IPS DF 4.7 (cell line): ENCODE data around the gene AKT1.

Experiments
- DNase-seq: peaks from one replicate; pipeline ENCODE4 v3.0.0-alpha.2; 2013; ENCODE audit warnings: low spot score; ENCODE audit errors: extremely low read depth

The AKT1 gene

DNA sequence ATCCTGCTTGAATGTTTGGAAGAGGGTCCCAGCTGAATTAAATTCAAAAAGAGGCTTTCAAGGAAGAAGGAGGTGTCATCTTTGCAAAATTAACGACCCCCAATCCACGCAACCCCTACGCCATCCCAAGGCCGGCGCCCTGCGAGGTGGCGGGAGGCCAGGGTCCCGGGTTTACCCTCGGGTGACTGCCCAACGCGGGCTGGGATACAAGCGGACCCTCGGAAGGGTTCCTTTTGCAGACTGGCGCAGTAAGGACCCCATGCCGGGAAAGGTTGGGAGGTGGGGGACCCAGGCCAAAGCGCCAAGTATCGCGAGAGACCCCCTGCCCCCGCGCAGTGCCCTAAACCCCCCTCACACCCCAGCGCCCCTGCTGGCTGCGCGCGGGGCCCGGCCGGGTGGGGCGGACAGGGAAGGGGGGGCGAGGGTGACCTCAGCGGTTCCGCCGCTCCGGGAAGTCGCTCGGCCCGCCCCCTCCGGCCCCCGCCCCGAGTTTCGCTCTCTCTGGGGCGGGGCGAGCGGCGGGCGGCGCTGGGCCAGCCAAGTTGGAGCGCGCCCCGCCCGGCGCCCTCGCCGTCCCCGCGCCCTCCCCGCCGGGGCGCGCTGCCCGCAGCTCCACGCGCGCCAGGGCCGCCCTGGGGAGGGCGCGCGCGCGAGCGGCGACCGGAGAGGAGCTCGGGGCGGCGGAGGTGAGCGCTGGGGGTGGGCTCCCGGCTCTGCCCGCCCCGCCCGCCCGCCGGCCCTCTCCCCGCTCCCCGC is 4.6 kb upstream of the AKT1 start:
- DNase-seq: no peak

DNA sequence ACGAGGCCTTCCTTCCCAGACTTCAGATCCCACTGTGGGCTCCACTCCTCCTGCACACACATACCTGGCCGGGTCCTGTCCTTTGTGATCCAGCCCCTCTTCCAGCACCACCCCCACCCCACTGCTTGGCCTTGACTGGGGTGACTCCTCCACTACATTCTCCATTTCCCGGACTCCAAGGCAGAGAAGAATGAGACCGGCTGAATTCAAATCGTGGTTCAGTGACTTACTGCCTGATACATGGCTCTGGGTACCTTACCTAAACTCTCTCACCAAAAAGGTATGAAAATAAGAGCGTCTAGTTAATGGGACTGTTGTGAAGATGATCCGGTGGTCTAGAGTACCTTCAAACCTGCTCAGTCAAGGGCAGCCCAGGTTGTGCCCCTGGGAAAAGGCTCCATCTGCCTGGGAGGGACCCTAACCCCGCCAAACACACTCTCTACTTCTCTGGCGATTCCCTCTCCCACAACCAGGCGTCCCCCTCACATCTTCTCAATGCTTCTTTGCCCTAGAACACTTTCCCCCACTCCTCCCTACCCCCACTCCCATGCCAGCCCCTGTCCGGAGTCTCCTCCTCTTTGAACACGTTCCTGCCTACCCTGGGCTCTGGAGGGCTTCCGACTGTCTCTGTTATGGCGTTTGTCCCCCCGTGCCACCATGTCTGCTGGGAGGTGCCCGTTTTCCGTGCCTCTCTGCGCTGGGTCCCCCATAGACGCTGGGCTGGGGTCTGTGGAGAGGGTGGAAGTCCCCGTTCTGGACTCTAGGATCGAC is 3.9 kb upstream of the AKT1 start:
- no peak for DNase-seq

DNA sequence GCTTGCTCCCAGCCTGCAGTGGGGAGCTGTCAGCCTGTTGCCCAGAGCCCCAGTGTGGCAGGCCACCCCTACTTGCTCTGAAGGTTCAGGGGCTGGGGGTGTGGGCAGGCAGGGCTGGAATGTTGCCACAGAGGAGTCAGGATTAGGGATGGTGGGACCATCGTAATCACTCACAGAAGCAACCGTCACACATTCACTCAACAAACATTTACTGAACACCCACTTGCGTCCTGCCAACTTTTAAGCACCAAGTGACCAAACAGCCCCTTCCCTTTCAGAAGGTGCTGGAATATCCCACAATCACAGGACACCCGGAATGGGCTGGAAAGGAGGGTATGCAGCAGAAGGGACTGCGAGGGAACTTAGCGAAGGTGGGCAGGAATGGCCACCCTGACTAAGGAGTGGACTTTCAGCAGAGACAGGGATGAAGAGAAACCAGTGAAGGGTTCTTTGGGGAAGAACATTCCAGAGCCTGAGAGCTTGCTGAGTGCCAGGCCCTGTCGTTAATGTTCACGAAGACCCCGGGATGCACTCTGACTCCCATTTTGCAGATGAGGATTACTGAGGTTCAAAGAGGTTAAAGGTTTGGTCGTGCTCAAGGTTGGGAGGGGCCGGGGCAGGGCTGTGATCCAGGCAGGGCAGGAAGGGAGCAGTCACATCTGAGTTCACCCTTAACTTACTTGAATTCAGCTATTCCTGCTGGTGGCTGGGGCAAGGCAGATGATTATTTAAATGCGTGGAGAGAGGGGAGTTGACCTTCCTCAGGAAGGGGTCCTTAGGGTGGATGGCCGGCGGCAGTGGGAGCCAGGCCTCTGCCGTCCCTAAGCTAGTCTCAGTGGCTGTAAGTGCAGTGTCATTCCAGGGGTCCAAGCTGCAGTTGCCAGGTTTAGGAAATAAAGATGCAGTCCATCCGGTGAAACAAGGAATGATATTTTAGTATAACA is 3.0 kb upstream of the AKT1 start:
- DNase-seq: no peak

DNA sequence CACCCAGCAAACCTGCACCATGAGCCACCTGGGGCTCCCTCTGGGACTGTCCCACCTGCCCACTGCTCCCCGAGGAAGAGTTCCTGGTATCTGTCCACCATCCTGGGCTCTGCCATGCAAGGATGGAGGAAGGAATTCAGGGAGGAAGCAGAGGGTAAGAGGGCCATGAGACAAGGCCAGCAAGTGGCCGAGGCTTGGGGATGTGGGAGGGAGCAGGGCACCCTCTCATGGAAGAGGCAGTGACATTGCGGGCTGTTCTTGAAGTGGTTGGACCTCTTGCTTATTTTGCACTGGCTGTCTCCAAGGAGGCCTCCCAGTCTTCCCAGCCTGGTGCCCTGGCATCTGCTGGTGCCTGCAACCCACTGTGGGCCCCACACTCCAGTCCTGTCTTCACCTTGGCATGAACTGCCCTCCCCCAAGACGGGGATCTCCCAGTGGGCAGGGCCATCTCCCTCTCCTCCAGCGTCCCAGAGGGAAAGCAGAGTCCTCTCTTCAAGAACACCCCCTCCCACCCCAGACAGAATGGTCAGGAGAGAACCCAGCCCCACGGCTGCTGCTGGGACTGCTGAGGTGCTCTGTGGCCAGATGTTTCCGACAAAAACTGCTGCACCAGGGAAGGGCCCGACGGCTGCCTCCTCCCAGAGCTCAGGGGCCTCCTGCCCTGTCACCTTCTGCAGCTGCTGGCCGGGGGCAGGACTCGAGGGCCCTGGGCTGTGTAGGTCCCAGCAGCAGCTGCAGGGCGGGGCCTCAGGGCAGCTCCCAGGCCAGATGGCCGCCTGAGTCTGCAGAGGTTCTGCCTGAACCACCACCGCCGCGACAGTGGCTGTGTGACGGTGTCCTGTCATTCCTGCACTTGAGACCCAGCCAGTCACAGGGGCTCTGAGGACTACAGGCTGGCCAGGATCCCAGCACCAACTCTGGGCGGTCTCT is 1.8 kb upstream of the AKT1 start:
- DNase-seq: no peak

DNA sequence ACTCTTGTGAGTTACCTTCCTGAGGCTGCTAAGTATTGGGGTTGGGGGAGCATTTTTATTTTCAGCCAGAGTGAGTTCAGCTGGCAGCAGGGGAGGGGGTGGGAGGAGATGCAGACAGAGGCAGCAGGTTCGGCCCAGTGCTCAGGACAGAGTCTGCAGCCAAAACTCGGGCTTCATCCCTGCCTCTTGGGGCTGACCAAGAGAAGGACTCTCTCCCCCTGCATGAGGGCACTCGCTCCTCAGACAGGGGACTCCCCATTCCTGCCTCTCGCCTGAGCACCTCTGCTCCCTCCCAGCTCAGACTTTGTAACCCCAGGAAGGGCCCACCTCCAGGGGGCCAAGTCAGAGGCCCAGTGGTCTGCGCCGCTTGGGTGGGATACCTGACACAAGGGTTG is 1.1 kb upstream of the AKT1 start:
- DNase-seq: no peak

DNA sequence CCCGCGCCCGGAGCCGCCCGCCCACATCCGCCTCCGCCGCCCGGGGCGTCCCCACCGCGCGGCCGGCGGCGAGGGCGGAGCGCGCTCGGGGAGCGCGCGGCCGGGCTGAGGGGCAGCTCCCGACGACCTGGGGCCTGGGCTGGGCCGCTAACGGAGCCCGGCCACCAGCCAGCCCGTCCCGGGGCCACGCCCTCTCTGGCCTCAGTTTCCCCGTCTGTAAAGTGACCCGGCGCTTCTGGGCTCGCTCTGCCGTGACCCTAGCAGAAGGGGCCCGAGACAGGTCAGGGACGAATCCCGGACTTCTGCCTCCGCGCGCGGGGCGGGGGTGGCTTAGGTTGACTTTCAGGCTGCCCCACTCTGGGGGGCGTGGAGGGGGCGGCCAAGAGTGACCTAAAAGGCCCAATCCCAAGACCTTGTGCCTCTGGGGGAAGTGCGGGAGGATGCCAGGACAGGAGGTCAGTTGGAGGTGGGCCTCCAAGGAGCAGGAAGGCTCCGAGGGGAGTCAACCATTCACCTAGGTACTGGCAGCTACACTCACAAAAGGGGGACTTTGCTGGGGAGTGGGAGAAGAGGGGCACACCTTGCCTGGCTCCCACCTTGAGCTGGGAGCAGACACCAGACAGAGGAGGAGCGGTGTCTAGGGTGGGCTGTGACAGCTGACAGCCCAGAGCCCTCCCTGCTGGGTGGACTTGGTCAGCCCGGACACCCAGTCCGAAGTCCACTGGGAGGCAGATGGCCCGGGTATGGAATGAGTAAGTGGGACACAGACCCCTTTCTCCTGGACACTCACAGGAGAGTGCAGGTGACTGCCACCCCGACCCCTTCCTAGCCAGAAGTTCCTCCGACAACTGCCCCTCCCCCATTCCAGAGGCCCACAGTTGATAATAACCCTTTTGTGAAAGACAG is 486 bp upstream of the AKT1 start:
- DNase-seq: no peak

DNA sequence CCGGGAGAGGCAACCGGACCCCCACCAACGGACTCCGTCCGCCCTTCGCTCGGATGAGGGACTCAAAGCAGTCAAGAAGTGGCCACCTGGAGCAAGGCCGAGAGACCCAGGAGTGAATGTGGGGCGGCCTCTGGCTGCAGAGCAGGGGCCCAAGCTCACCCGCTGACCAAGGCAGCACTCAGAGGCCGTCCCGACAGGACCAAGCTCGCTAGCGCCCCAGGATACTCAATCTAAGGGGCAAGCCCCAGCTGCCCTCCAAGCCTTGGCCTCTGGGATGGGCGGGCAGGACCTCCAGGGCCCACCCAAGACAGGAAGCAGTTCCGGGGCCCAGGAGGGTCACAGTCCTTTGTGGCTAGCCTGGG is 936 bp downstream of the AKT1 start:
- no peak for DNase-seq

DNA sequence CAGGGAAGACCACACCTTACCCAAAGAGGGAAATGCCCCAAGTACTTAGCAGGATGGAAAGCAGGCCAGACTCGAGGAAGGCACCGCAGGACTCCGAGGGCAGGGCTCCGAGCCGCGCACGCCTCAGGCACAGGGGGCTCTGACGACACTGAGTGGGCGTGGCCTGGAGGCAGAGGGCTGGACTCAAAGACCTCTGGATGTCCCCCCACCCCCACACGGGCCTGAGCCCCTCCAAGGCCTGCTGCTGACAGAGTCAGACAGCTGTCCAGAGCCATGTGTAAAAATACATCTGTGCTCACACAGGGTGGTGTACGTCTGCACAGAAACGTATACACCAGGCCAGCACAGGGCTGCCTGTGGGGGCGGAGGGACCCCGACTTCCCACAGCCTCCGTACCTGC is 1.4 kb downstream of the AKT1 start:
- peak; percentile 58 for DNase-seq

DNA sequence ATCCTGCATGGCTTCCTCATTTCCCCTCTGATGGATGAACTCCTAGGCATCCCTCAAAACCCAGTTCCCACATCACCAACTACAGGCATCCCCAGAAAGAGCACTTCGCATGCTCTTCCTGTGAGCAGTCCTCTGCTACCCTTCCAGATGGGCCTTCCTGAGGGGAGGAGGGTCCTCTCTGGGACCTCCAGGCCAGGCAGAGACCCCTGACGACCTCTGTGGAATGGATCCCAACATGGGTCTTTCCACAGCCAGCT is 1.9 kb downstream of the AKT1 start:
- DNase-seq: no peak

DNA sequence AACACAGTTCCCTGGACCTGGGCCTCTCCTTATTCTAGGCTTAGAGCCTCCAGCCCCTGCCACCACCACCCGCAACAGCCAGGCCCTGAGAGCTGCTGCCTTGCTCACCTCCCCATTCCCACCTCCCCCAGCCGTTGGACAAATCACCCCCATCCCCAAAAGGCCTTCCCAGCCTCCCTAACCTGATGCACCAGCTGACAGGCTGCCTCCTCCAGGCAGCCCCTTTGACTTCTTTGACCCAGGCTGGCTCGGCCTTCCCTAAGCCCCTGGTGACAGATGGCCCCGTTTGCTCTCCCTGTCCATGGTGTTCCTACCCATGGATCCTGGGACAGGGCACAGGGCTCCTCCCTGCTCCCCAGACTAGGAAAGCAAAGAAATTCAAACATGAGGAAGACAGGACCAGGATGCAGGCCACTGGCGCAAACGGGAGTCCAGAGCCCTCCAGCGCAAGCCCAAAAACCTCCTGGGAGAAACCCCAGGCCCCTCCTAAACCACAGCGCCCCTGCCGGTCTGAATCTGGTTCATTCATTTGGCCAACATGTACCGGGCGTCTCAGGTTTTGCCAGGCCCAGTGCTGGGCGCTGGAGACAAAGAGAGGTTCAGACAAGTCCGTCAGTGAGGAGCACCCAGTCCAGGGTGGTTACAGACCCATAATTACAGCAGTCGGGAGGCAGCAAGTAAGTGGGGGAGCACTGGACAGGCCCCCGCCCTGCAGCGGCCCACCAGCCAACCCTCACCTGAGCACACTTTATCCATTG is 2.4 kb downstream of the AKT1 start:
- DNase-seq: no peak

DNA sequence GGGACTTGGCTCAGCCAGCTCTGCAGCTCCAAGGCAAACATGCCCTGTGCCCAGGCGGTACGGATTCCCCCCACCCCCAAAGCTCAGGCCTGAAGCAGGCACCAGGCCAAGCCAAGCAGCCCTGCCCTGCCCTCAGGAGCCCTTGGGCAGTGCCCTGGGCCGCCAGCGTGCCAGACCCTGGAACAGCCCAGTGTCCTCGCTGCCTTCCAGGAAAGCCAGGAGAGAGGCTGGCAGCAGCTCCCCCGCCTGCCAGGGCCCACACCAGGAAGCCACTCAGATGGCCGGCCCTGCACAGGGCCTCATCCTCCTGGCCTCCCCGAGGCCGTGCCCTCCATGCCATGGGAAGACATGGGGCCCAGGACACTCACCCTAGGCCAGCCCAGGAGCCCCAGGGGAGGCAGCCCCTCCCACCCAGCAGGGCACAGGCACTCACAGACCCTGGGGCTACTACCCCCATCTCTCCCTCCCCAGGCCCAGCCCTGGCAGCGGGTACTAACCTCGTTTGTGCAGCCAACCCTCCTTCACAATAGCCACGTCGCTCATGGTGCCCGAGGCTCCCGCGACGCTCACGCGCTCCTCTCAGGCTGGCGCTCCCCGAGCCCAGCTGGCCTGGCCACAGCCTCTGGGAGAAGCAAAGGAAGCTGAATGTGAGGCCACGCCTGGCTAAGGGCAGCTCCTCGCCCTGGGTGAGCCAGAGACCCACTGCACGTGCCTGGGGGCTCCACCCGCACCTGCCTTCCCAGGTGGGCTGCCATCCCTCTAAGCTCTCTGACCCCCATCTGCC is 3.3 kb downstream of the AKT1 start:
- no peak for DNase-seq

DNA sequence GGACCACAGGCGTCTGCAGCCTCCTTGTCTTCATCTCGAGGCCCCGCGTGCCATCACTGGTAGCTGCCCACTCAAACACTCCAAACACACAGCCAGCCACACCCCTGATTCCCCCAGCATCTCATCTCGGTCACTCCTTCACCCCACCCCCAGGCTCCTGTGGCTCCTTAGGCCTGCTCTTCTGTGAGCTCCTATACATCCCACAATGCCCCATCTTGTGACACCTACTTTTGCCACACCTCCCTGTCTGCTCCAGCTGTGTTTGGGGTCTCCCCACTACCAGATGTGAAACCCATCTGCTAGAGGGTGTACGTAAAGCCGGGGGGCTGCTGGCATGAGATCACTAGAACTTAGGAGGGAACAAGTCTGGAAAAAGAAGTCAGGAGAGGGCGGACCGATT is 4.1 kb downstream of the AKT1 start:
- DNase-seq: no peak

DNA sequence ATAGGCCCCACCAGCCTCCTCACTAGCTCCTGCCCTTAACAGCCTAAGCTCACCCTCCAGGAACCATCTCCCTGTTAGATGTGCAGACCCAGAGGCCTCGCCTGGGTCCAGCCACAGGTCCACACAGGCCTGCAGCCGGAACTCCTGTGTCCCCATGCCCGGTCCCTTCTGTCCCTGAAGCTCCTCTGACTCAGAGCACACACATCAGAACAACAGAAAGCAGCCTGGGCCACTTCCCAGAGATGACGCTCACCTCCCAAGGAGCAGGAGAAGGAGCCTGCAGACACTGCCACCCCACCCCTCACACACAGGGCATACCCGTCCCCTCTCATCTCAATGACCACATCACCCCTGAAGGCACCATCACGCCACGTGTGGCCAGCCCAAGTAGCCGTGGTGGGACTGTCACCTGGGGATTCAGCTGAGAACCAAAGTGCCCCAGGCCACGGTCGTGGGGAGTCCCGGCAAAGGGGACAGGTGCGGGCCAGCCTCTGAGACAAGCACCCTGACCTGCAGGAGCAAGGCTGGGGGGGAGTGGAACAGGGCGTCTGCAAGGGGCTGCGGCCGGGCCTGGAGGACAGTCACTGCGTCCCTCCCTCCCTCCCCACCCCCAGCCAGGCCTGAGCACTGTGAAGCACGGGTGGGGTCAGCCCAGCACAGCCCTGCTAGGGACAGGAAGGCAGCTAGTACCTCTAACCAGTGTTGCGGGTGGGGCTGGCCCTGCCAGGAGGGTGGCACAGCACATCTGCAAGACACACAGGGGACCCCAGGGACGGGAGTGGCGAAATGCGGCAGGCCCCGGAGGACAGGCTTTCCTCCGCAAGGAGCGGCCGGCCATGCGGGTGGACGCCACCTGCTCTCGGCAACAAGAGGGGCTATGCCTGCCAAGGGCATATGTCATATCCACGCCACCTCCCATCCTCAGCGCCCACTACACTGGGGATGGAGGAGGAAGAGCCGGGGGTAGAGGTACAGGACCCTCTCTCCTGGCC is 5.5 kb downstream of the AKT1 start:
- no peak for DNase-seq

DNA sequence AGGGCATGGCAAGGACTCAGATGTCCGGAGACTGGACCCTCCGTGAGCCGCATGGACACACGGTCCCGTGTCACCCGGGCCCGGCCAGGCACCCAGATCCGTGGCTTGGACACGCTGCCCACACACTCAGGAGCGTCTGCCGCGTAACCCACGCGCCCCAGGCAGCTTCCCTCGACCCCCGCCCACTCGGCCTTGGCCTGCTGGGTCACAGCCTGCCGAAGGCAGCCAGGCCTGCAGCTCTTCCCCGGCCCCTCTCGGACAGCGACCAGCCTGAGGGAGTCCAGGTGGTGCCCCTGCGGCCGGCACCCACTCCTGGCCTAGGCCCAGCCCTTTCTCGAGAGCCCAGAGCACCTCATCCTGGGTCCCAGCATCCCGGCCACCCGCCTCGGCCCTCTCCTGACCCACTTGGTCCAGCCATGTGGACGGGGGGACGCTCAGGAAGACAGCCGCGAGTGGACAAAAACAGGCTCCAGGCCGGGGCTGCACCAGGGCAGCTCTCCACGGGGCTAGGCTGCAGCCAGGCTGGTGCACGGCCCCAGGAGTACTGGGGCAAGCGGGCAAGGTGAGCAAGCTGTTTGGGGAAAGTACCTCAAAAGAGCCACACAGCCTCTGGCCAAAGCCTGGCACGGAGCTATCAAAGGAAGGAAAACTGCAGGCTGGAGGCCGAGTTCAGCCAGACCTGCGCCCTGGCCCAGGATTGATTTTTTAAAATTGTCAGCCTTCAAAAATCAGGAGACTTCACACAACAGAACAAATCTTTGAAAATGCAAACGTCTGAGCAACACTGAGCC is 6.5 kb downstream of the AKT1 start:
- DNase-seq: no peak

DNA sequence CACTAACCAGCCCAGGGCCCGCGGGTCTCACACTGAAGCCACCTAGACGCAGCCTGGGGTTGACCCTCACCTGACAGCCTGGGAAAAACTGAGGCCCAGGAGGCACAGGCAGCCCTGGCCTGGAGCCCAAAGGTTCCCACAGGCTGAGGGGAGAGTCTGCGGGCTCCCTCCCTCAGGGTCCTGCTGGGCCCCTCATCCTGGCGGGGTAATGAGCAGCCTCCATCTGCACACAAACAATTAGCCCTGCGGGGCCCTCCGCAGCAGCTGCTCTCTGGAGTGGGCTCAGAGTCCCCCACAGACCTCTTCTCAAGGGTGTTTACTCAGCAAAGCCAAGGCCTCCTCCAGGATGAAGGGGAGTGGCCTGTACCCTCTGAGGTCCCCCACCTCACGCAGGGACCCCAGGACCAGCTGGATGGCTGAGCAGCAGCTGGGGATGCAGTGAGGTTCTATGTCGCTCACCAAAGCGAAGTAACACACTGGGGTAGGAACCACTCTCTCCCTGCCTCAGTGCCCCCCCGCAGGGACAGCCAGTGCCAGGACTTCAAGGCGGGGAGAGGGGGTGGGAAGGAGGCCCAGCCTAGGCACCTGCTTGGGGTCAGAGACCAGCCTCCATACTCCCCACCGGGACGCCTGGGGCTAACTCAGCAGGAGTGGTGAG is 7.3 kb downstream of the AKT1 start:
- DNase-seq: no peak

DNA sequence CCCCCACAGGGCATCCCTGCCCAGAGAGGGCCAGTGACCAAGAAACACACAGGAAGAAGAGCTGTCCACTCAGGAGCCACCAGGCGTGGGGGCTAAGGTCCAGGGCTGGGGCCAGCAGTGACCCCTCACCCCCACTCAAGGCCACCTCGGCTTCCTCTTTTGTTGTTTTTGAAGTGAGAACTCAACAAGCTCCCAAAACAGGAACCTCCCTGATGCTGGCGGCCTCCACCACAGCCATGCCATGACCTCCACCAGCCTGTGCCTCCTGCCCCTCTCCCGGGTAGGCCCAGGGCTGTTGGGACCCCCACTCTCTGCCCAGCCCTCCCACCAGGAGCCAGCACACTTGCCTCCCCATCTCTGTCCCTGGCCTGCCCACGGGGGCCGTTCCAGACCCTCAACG is 7.8 kb downstream of the AKT1 start:
- DNase-seq: no peak
